K562 (cell line): ENCODE data around the gene GABRG2. TPM values are rescaled to one million over a fixed set of nuclear protein-coding genes. Genes with fewer than 3 reads are reported as not detected.

Experiments used
- ATAC-seq: fragments of 200-7000 bp; cut with Tn5 transposase; 3 replicates; pipeline ENCODE4 v1.9.1; 2020; ENCODE audit warnings: moderate library complexity
- BruUV-seq: library from RNA; stranded (reverse); fragments of 400-500 nt; replicated peaks from 2 replicates; lab custom pipeline; 2021; lab: Mats Ljungman, UMichigan
- CTCF ChIA-PET: fragments of 300-600 bp; formaldehyde crosslinking; extraction: SDS; loops from one replicate; lab custom pipeline; 2021; ENCODE audit warnings: low intra/inter-chr PET ratio; lab: Yijun Ruan, JAX
- POLR2A ChIA-PET: fragments of 300-600, 350-650 bp; sonication (Branson Sonifier 250); formaldehyde crosslinking; extraction: SDS; loops from one replicate; lab custom pipeline; 2021; ENCODE audit warnings: antibody characterized with exemption, inconsistent platforms; lab: Yijun Ruan, JAX
- DNase-seq, 4 experiments: peaks; one replicate each; pipeline versions ENCODE4 v3.0.0 to v3.0.0-alpha.2; 2011 to 2018; ENCODE audit warnings: low spot score in 3 of 4, mixed read lengths in 3 of 4; ENCODE audit errors: extremely low read depth in 1 of 4
- FAIRE-seq: peaks from 2 replicates; lab custom pipeline; 2011; peaks lifted over from hg19 to GRCh38; lab: Jason Lieb, UNC
- H2AFZ ChIP-seq: 2 replicates; pipeline ENCODE4 v1.6.0; 2011; ENCODE audit warnings: low read depth, low read length, control low read depth, inconsistent platforms
- H3K27ac ChIP-seq: fragments of 200-600 bp; 3 replicates; pipeline ENCODE4 v1.8.0; 2011; ENCODE audit warnings: low read depth, mild to moderate bottlenecking, control low read depth, inconsistent platforms, low read length, moderate library complexity, mixed read lengths; ENCODE audit errors: extremely low read depth
- H3K27me3 ChIP-seq, 2 experiments: fragments of 300-600 bp in 1 of 2; 2 replicates in 1 of 2; 3 replicates in 1 of 2; pipeline versions ENCODE4 v1.6.0 to v1.8.0; 2011; ENCODE audit warnings: inconsistent platforms in 2 of 2, low read length in 2 of 2, mild to moderate bottlenecking in 1 of 2, mixed read lengths in 1 of 2, moderate library complexity in 1 of 2; ENCODE audit not compliant: control insufficient read depth in 2 of 2, insufficient read depth in 2 of 2
- H3K36me3 ChIP-seq: fragments of 300-600 bp; 3 replicates; pipeline ENCODE4 v1.8.0; 2011; ENCODE audit warnings: mild to moderate bottlenecking, low read length, inconsistent platforms; ENCODE audit not compliant: control insufficient read depth, insufficient read depth
- H3K4me1 ChIP-seq, 2 experiments: fragments of 200-600 bp in 1 of 2; replicated peaks in 1 of 2; 2 replicates in 1 of 2; 3 replicates in 1 of 2; pipeline versions ENCODE4 v1.5.1 to v1.8.0; 2011; ENCODE audit warnings: inconsistent platforms in 2 of 2, low read length in 2 of 2, mild to moderate bottlenecking in 1 of 2, mixed read lengths in 1 of 2, moderate library complexity in 1 of 2; ENCODE audit not compliant: control insufficient read depth in 2 of 2, insufficient read depth in 2 of 2
- H3K4me2 ChIP-seq: 2 replicates; pipeline ENCODE4 v1.6.1; 2011; ENCODE audit warnings: low read length, control low read depth, inconsistent platforms, mixed read lengths; ENCODE audit not compliant: insufficient read depth
- H3K4me3 ChIP-seq: fragments of 200-600 bp; sonication (generic), shearing (Covaris generic); 2 replicates; pipeline ENCODE4 v1.5.1; 2016; ENCODE audit warnings: control low read depth, inconsistent platforms
- H3K79me2 ChIP-seq: fragments of 200-600 bp; 3 replicates; pipeline ENCODE4 v1.8.0; 2011; ENCODE audit warnings: low read length, inconsistent platforms; ENCODE audit not compliant: control insufficient read depth, insufficient read depth
- H3K9ac ChIP-seq, 2 experiments: 2 replicates each; pipeline versions ENCODE4 v1.6.0 to v1.6.1; 2011; ENCODE audit warnings: low read depth in 2 of 2, low read length in 2 of 2, control low read depth in 1 of 2, inconsistent platforms in 1 of 2, mild to moderate bottlenecking in 1 of 2, mixed read lengths in 1 of 2; ENCODE audit not compliant: insufficient read depth in 1 of 2
- H3K9me1 ChIP-seq: one replicate; pipeline ENCODE4 v1.6.0; 2011; ENCODE audit warnings: inconsistent platforms, mild to moderate bottlenecking, low read length, moderate library complexity; ENCODE audit not compliant: control insufficient read depth, insufficient read depth
- H3K9me3 ChIP-seq: replicated peaks from 2 replicates; pipeline ENCODE4 v1.5.1; 2011; ENCODE audit warnings: low read depth, low read length, inconsistent platforms; ENCODE audit not compliant: control insufficient read depth, insufficient read depth
- H4K20me1 ChIP-seq: replicated peaks from 2 replicates; pipeline ENCODE4 v1.6.1; 2011; ENCODE audit warnings: low read length, inconsistent platforms, mixed read lengths; ENCODE audit not compliant: control insufficient read depth, insufficient read depth
- FOXK1 ChIP-seq: sonication (generic); formaldehyde crosslinking; IDR thresholded peaks from 2 replicates; pipeline ENCODE4 v1.8.0; 2022; ENCODE audit warnings: missing genetic modification reagents, mild to moderate bottlenecking, borderline replicate concordance
- HDGF ChIP-seq: fragments of 450-650 bp; IDR thresholded peaks from 2 replicates; pipeline ENCODE4 v1.6.1; 2016
- ID3 ChIP-seq, 2 experiments: fragments of 250-450 bp in 1 of 2; fragments of 450-650 bp in 1 of 2; sonication (Bioruptor Pico) in 1 of 2; IDR thresholded peaks; 2 replicates each; pipeline versions ENCODE4 v1.6.1 to v1.8.0; 2016 to 2021; ENCODE audit warnings: mild to moderate bottlenecking in 2 of 2, moderate library complexity in 2 of 2, missing compliant biosample characterization in 1 of 2, missing genetic modification characterization in 1 of 2
- PRDM10 ChIP-seq: fragments of 450-650 bp; IDR thresholded peaks from 2 replicates; pipeline ENCODE4 v1.6.1; 2018; ENCODE audit not compliant: partially characterized antibody
- ZNF124 ChIP-seq: sonication (generic); formaldehyde crosslinking; IDR thresholded peaks from 2 replicates; pipeline ENCODE4 v1.8.1; 2022; ENCODE audit warnings: missing genetic modification reagents
- ZNF165 ChIP-seq: fragments of 250-450 bp; sonication (Bioruptor Pico); IDR thresholded peaks from 2 replicates; pipeline ENCODE4 v1.4.0; 2020; ENCODE audit warnings: borderline replicate concordance
- ZNF76 ChIP-seq: fragments of 250-450 bp; sonication (Bioruptor Pico); IDR thresholded peaks from 2 replicates; pipeline ENCODE4 v1.4.0; 2020; ENCODE audit warnings: mild to moderate bottlenecking, moderate library complexity, borderline replicate concordance
- whole genome bisulfite sequencing: fragments of 100-300 bp; shearing (Covaris generic); methylation state at CpG from one replicate; pipeline ENCODE4 v1.1.6; 2016; ENCODE audit warnings: low coverage, mixed read lengths; ENCODE audit not compliant: insufficient coverage; ENCODE audit errors: missing lambda C conversion rate; 5-methylcytosine and 5-hydroxymethylcytosine counted together
- in situ Hi-C: fragments of 300-500 bp; cut with MboI; formaldehyde crosslinking; loops from 4 replicates; pipeline ENCODE4 v1.15.0; 2018; ENCODE audit warnings: inconsistent platforms, mixed read lengths
- intact Hi-C: fragments of 100-400 bp; cut with micrococcal nuclease; formaldehyde crosslinking; loops from 2 replicates; pipeline ENCODE4 v1.14.2; 2022
- polyA plus RNA-seq, 8 experiments: library from polyadenylated mRNA; depleted of rRNA in 4 of 8; stranded (reverse) in 5 of 8; unstranded in 3 of 8; fragments of >200 nt; fragmentation: Nextera tagmentation in 2 of 8; fragmentation: Illumina TruSeq in 1 of 8; extraction: Ambion mirVana in 2 of 8; extraction: Trizol in 1 of 8; gene quantifications; 2 replicates each; pipeline versions ENCODE4 v1.2.1 to v1.2.3, GENCODE V29; 2011 to 2014; ENCODE audit warnings: inconsistent platforms in 1 of 8, missing spikeins in 1 of 8
- total RNA-seq, 7 experiments: library from RNA; depleted of rRNA in 6 of 7; stranded (reverse); fragments of >200 nt in 6 of 7; fragmentation: Illumina TruSeq in 2 of 7; extraction: Trizol in 2 of 7; gene quantifications; 2 replicates each; pipeline versions ENCODE4 v1.2.1 to v1.2.3, GENCODE V29; 2011 to 2021; ENCODE audit warnings: low replicate concordance in 1 of 7

GABRG2 gene
- total and polyA plus RNA-seq, 9 of the 15 experiments (the other 6 are each of a cell fraction or from before 2014, with no cell fraction given), result 0.03 to 1.2 (median 0.30) TPM; not detected in 3

- TF ChIP-seq PRDM10 (no peak), HDGF (no peak), ZNF124 (no peak), ZNF165 (no peak), ID3 (CRISPR knock-in tag; IDR thresholded peaks at IDR 0.05) (no peak), ID3 (tag; IDR thresholded peaks at IDR 0.05) (no peak), ZNF76 (CRISPR knock-in tag) (no peak)
Measured at GRCh38 chr5:162096448-162096847, 28.9 kb downstream of the GABRG2 start (continued).

- no peak overlapping the region for H3K4me2 ChIP-seq
- BruUV-seq, result no TSS peak
- TF ChIP-seq FOXK1 (CRISPR knock-in tag), result no peak
- intact Hi-C loops (no loop called here), in situ Hi-C loops (no loop called here)
- FAIRE-seq (no peak), DNase-seq (no peak), ATAC-seq (no peak)
- no peaks in the 10 kb centered on the region for H3K9me1 ChIP-seq
- H3K36me3 ChIP-seq, result no peaks in the 10 kb centered on the region
- no peaks in the 10 kb centered on the region for H3K9me3 ChIP-seq
- WGBS, result 6% methylated on average over 2 of the region's 2 CpGs
- H3K79me2 ChIP-seq, result no peaks in the 10 kb centered on the region
- H3K4me1 ChIP-seq, result no peaks in the 10 kb centered on the region
- POLR2A ChIA-PET, result no interaction called here
- H3K27me3 ChIP-seq, result no peaks in the 10 kb centered on the region
- no peak overlapping the region for H2AFZ ChIP-seq
- no peak overlapping the region for H3K4me3 ChIP-seq
- no peak overlapping the region for H3K27ac ChIP-seq
- H3K9ac ChIP-seq, result no peak overlapping the region
- H4K20me1 ChIP-seq, result no peaks in the 10 kb centered on the region
- CTCF ChIA-PET, result no interaction called here
Measured at GRCh38 chr5:162107591-162107990, 40.0 kb downstream of the GABRG2 start.
